A549 (cell line): ENCODE data around the gene DAD1. TPM values are rescaled to one million over a fixed set of nuclear protein-coding genes. Genes with fewer than 3 reads are reported as not detected.

Experiments
- ATAC-seq, 2 experiments: fragments of 200-7000 bp in 1 of 2; fragments of >200 bp in 1 of 2; cut with Nextera tagmentation in 1 of 2; cut with Tn5 transposase in 1 of 2; 3 replicates each; pipeline versions ENCODE4 v1.8.0 to v1.9.1; 2018 to 2020; ENCODE audit warnings: mild to moderate bottlenecking in 1 of 2, moderate library complexity in 1 of 2
- CTCF ChIA-PET: fragments of 300-600 bp; sonication (Branson Sonifier 250); formaldehyde crosslinking; extraction: SDS; loops from one replicate; lab custom pipeline; 2021; ENCODE audit warnings: antibody characterized with exemption, inconsistent platforms; lab: Yijun Ruan, JAX
- POLR2A ChIA-PET: fragments of 350-600 bp; formaldehyde crosslinking; extraction: SDS; loops from one replicate; lab custom pipeline; 2021; ENCODE audit warnings: antibody characterized with exemption, inconsistent platforms; lab: Yijun Ruan, JAX
- DNase-seq, 2 experiments: peaks; one replicate each; pipeline versions ENCODE4 v3.0.0 to v3.0.0-alpha.2; 2011 to 2016; ENCODE audit warnings: low read depth in 1 of 2, low spot score in 1 of 2
- FAIRE-seq: peaks from 2 replicates; lab custom pipeline; 2011; peaks lifted over from hg19 to GRCh38; lab: Jason Lieb, UNC
- H3K27ac ChIP-seq, 2 experiments: fragments of >200 bp; sonication (Bioruptor Twin); formaldehyde crosslinking; 3 replicates each; pipeline ENCODE4 v1.5.1; 2016 to 2017
- H3K4me1 ChIP-seq: fragments of >200 bp; sonication (Bioruptor Twin); formaldehyde crosslinking; 3 replicates; pipeline ENCODE4 v1.6.1; 2016
- H3K4me2 ChIP-seq: fragments of >200 bp; sonication (Bioruptor Twin); formaldehyde crosslinking; 3 replicates; pipeline ENCODE4 v1.6.1; 2016
- H3K4me3 ChIP-seq: fragments of >200 bp; sonication (Bioruptor Twin); formaldehyde crosslinking; 3 replicates; pipeline ENCODE4 v1.5.1; 2016
- H3K9me3 ChIP-seq: fragments of >200 bp; sonication (Bioruptor Twin); formaldehyde crosslinking; 3 replicates; pipeline ENCODE4 v1.6.1; 2016
- CEBPB ChIP-seq, 2 experiments: fragments of >200 bp in 1 of 2; sonication (Bioruptor Twin) in 1 of 2; formaldehyde crosslinking in 1 of 2; IDR thresholded peaks; 2 replicates each; pipeline ENCODE4 v1.6.1; 2012 to 2016
- CHD2 ChIP-seq: fragments of 150-350 bp; IDR thresholded peaks from 2 replicates; pipeline ENCODE4 v1.6.1; 2014; ENCODE audit warnings: low read length; ENCODE audit not compliant: partially characterized antibody
- CHD4 ChIP-seq: fragments of 200-600 bp; sonication (generic); IDR thresholded peaks from 2 replicates; pipeline ENCODE4 v1.6.1; 2016; ENCODE audit warnings: antibody characterized with exemption, mild to moderate bottlenecking, borderline replicate concordance
- EHMT2 ChIP-seq: fragments of 200-600 bp; sonication (generic); IDR thresholded peaks from 2 replicates; pipeline ENCODE4 v1.6.1; 2016; ENCODE audit warnings: antibody characterized with exemption, low read depth, mild to moderate bottlenecking, moderate library complexity
- FOSL2 ChIP-seq, 2 experiments: fragments of 450-650 bp in 1 of 2; fragments of >200 bp in 1 of 2; sonication (Bioruptor Twin) in 1 of 2; formaldehyde crosslinking; IDR thresholded peaks; 2 replicates each; pipeline versions ENCODE4 v1.5.0 to v1.6.1; 2016 to 2020; ENCODE audit warnings: mild to moderate bottlenecking in 1 of 2, moderate library complexity in 1 of 2
- FOXS1 ChIP-seq: fragments of 250-450 bp; sonication (Bioruptor Pico); IDR thresholded peaks from 2 replicates; pipeline ENCODE4 v1.5.0; 2020; ENCODE audit warnings: mild to moderate bottlenecking, moderate library complexity
- HDAC2 ChIP-seq: fragments of 200-600 bp; sonication (generic); IDR thresholded peaks from 2 replicates; pipeline ENCODE4 v1.6.1; 2016
- HEYL ChIP-seq: fragments of 250-450 bp; sonication (Bioruptor Pico); IDR thresholded peaks from 2 replicates; pipeline ENCODE4 v1.8.0; 2021; ENCODE audit warnings: mild to moderate bottlenecking, moderate library complexity
- JUN ChIP-seq, 2 experiments: fragments of >200 bp; sonication (Bioruptor Twin); formaldehyde crosslinking; IDR thresholded peaks; 2 replicates in 1 of 2; 3 replicates in 1 of 2; pipeline ENCODE4 v1.6.1; 2016 to 2017
- KDM1A ChIP-seq: fragments of 200-600 bp; sonication (generic); IDR thresholded peaks from 2 replicates; pipeline ENCODE4 v1.6.1; 2016; ENCODE audit warnings: low read depth, mild to moderate bottlenecking
- KDM5A ChIP-seq: fragments of 200-600 bp; sonication (generic); IDR thresholded peaks from 2 replicates; pipeline ENCODE4 v1.6.1; 2016; ENCODE audit warnings: antibody characterized with exemption, mild to moderate bottlenecking
- MAFK ChIP-seq: fragments of 450-650 bp; IDR thresholded peaks from 2 replicates; pipeline ENCODE4 v1.6.1; 2014; ENCODE audit not compliant: partially characterized antibody
- MYC ChIP-seq: IDR thresholded peaks from 2 replicates; pipeline ENCODE4 v1.6.1; 2012; ENCODE audit warnings: mild to moderate bottlenecking, inconsistent platforms, low read length, improper control_type of control experiment, borderline replicate concordance
- NFE2L2 ChIP-seq: fragments of 150-350 bp; conservative IDR thresholded peaks from 2 replicates; pipeline ENCODE4 v1.6.1; 2014; ENCODE audit warnings: low read length
- RAD21 ChIP-seq, 2 experiments: fragments of >200 bp in 1 of 2; sonication (Bioruptor Twin) in 1 of 2; formaldehyde crosslinking in 1 of 2; IDR thresholded peaks in 1 of 2; conservative IDR thresholded peaks in 1 of 2; 2 replicates in 1 of 2; 3 replicates in 1 of 2; pipeline ENCODE4 v1.6.1; 2012 to 2018; ENCODE audit warnings: inconsistent platforms in 1 of 2
- RARB ChIP-seq: fragments of 250-450 bp; sonication (Bioruptor Pico); IDR thresholded peaks from 2 replicates; pipeline ENCODE4 v1.8.0; 2021; ENCODE audit warnings: mild to moderate bottlenecking, moderate library complexity
- RCOR1 ChIP-seq: fragments of 150-350 bp; IDR thresholded peaks from 2 replicates; pipeline ENCODE4 v1.6.1; 2014; ENCODE audit warnings: antibody characterized with exemption, low read length, low read depth
- SMC3 ChIP-seq: fragments of >200 bp; sonication (Bioruptor Twin); formaldehyde crosslinking; IDR thresholded peaks from 3 replicates; pipeline ENCODE4 v1.6.1; 2018; ENCODE audit warnings: inconsistent platforms
- ZC3H11A ChIP-seq: fragments of 450-650 bp; IDR thresholded peaks from 2 replicates; pipeline ENCODE4 v1.6.1; 2014; ENCODE audit warnings: antibody characterized with exemption, mild to moderate bottlenecking
- WGBS: methylation state at CpG from one replicate; pipeline ENCODE4 v1.1.6; 2017; ENCODE audit errors: missing lambda C conversion rate; 5-methylcytosine and 5-hydroxymethylcytosine counted together
- polyA plus RNA-seq, 4 experiments: library from polyadenylated mRNA; depleted of rRNA in 3 of 4; stranded (reverse); fragments of >200 nt; fragmentation: RNase III in 1 of 4; extraction: RNeasy Plus Mini Kit Qiagen cat#74134 plus additional on column Dnase treatment in 1 of 4; gene quantifications; 2 replicates in 3 of 4; 3 replicates in 1 of 4; pipeline ENCODE4 v1.2.3, GENCODE V29; 2011 to 2017
- TF ChIP-seq, protein P1 (sequence below): fragments of 450-650 bp; IDR thresholded peaks from 2 replicates; pipeline ENCODE4 v1.6.1; 2014; ENCODE audit warnings: antibody characterized with exemption
- TF ChIP-seq, protein P2 (sequence below): IDR thresholded peaks from 2 replicates; pipeline ENCODE4 v1.6.1; 2012; ENCODE audit warnings: low read depth, borderline replicate concordance
- TF ChIP-seq, protein P3 (sequence below): IDR thresholded peaks from 2 replicates; pipeline ENCODE4 v1.6.1; 2012
- TF ChIP-seq, protein P4 (sequence below): fragments of 250-450 bp; sonication (Bioruptor Pico); IDR thresholded peaks from 2 replicates; pipeline ENCODE4 v1.5.0; 2021; ENCODE audit warnings: mild to moderate bottlenecking, moderate library complexity, borderline replicate concordance
- TF ChIP-seq, protein P5 (sequence below): fragments of >200 bp; sonication (Bioruptor Twin); formaldehyde crosslinking; IDR thresholded peaks from 2 replicates; pipeline ENCODE4 v1.6.1; 2016

DAD1 gene
- polyA plus RNA-seq, 2 of the 4 experiments (the other 2 are of a cell fraction): 317 to 474 TPM

DNA sequence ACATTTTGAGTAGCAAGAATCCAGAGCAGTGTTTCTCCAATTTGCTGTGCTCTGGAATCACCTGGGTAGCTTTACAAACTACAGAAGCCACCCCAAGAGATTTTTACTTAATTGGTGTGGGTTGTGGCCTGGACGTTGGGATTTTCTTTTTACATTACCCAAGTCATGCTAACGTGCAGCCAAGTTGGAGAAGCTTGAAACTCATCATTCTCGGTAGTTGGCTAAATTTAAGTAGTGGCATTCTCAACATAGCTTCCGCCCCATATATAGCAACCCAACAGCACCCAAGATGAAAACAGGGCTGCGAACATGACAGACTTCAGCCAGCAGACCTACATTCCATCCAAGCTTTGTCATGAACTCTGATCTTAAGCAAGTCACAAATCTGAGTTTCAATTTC, 25.0 kb downstream of the DAD1 start:
- TF ChIP-seq ZC3H11A: no peak
- TF ChIP-seq RARB: no peak
- TF ChIP-seq EHMT2: no peak
- no peak for TF ChIP-seq FOXS1 (CRISPR knock-in tag)
- no peak for TF ChIP-seq CHD4
- TF ChIP-seq MYC: no peak
- TF ChIP-seq, protein P1, sequence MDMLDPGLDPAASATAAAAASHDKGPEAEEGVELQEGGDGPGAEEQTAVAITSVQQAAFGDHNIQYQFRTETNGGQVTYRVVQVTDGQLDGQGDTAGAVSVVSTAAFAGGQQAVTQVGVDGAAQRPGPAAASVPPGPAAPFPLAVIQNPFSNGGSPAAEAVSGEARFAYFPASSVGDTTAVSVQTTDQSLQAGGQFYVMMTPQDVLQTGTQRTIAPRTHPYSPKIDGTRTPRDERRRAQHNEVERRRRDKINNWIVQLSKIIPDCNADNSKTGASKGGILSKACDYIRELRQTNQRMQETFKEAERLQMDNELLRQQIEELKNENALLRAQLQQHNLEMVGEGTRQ: no peak
- no peak for TF ChIP-seq HEYL (CRISPR knock-in tag)
- TF ChIP-seq, protein P2, sequence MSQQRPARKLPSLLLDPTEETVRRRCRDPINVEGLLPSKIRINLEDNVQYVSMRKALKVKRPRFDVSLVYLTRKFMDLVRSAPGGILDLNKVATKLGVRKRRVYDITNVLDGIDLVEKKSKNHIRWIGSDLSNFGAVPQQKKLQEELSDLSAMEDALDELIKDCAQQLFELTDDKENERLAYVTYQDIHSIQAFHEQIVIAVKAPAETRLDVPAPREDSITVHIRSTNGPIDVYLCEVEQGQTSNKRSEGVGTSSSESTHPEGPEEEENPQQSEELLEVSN: no peak
- TF ChIP-seq FOSL2 (IDR thresholded peaks at IDR 0.05): no peak
- no peak for TF ChIP-seq FOSL2 (CRISPR knock-in tag; IDR thresholded peaks at IDR 0.05)
- TF ChIP-seq CEBPB (IDR thresholded peaks at IDR 0.05): no peak
- TF ChIP-seq MAFK: no peak
- TF ChIP-seq CHD2: no peak
- TF ChIP-seq NFE2L2: no peak
- TF ChIP-seq KDM1A: no peak
- TF ChIP-seq, protein P3, sequence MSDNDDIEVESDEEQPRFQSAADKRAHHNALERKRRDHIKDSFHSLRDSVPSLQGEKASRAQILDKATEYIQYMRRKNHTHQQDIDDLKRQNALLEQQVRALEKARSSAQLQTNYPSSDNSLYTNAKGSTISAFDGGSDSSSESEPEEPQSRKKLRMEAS: no peak
- no peak for TF ChIP-seq SMC3
- TF ChIP-seq, protein P4, sequence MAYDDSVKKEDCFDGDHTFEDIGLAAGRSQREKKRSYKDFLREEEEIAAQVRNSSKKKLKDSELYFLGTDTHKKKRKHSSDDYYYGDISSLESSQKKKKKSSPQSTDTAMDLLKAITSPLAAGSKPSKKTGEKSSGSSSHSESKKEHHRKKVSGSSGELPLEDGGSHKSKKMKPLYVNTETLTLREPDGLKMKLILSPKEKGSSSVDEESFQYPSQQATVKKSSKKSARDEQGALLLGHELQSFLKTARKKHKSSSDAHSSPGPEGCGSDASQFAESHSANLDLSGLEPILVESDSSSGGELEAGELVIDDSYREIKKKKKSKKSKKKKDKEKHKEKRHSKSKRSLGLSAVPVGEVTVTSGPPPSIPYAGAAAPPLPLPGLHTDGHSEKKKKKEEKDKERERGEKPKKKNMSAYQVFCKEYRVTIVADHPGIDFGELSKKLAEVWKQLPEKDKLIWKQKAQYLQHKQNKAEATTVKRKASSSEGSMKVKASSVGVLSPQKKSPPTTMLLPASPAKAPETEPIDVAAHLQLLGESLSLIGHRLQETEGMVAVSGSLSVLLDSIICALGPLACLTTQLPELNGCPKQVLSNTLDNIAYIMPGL (CRISPR knock-in tag): no peak
- TF ChIP-seq, protein P5, sequence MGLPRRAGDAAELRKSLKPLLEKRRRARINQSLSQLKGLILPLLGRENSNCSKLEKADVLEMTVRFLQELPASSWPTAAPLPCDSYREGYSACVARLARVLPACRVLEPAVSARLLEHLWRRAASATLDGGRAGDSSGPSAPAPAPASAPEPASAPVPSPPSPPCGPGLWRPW: no peak
- no peak for TF ChIP-seq RCOR1
- TF ChIP-seq, all 56 proteins: peak for 0
- FAIRE-seq (no peak), ATAC-seq (no peak), DNase-seq (no peak)
- Histone ChIP-seq H3K9me3 (no peaks in the 10 kb centered on the region), H3K4me3 (no peak overlapping the region), H3K27ac (no peak overlapping the region), H3K4me1 (peaks cover 3% of the 10 kb centered on the region; the same call in 1 of the 3 replicates), H3K4me2 (no peak overlapping the region)
- 92% methylated on average over 5 of the region's 5 CpGs for WGBS
- ChIA-PET POLR2A (interaction anchor here (0.9 kb wide), 1 partner anchor 26 kb away, joined by 3 read pairs; the partner anchor contains the start of gene DAD1), CTCF (interaction anchor here (0.9 to 16.3 kb wide), 8 partner anchors 8 to 494 kb away, joined by 3 to 376 read pairs (median 4); partner anchors contain the start of gene OR6J1)

DNA sequence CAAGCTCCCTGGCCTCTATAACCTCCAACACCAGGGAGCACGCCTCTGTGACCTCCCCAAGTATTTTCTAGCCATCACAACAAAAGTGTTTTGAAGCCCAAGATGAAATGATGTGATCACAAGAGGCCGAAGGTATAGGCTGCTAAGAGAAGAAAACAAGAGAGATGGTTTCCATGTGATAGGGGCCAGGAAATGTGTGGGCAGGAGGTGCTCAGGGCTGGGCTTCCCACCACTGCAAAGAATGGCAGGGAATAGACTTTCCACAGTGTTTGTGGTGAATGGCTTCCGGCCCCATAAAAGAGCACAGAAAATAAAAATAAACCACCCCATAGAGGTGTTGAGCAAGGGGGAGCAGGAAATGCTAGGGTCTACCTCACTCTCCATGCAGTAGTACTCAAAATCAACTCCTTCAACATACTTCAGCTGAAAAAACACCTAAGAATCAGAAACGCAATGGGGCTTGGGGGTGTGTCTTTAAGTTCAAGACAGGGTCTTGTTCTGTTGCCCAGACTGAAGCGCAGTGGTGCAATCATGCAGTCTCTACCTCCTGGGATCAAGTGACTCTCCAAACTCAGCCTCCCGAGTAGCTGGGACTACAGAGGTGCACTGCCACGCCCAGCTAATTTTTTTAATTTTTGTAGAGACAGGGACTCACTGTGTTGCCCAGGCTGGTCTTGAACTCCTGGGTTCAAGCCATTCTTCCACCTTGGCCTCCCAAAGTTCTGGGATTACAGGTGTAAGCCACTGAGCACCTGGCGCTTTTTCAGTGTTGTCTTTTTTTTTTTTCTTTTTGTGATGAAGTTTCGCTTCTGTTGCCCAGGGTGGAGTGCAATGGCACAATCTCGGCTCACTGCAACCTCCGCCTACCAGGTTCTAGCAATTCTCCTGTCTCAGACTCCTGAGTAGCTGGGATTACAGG, 27.1 kb downstream of the DAD1 start:
- DNase-seq (no peak), FAIRE-seq (no peak), ATAC-seq (no peak)
- TF ChIP-seq RAD21 (conservative IDR thresholded peaks at IDR 0.05 in 1 of 2, IDR thresholded peaks at IDR 0.05 in 1 of 2) (no peak), SMC3 (no peak), HDAC2 (no peak), JUN (IDR thresholded peaks at IDR 0.05) (no peak), KDM5A (no peak), CHD4 (no peak)
- TF ChIP-seq, protein P1: no peak
- no peak overlapping the region for H3K27ac ChIP-seq
- ChIA-PET POLR2A (no interaction called here), CTCF (interaction anchor here (0.6 to 16.3 kb wide), 13 partner anchors 9 to 1870 kb away, joined by 3 to 376 read pairs (median 4); partner anchors contain the start of genes AJUBA and OR6J1)
- H3K4me3 ChIP-seq: no peak overlapping the region
- 87% methylated on average over 11 of the region's 11 CpGs for WGBS
- no peak overlapping the region for H3K4me2 ChIP-seq
- H3K4me1 ChIP-seq: peaks cover 6% of the 10 kb centered on the region; the same call in 1 of the 3 replicates
- no peaks in the 10 kb centered on the region for H3K9me3 ChIP-seq
